Central memory CD8-positive, alpha-beta T cell (primary cell): ENCODE measurements around the gene SPRR4.

Source experiments
- ATAC-seq: fragments of 150-1000 bp; cut with Tn5 transposase; replicated peaks from 2 replicates; pipeline ENCODE4 v1.10.0; 2022; ENCODE audit warnings: mild to moderate bottlenecking, moderate FRiP score, moderate number of reproducible peaks; ENCODE audit not compliant: poor library complexity, severe bottlenecking; ENCODE audit errors: extremely low read depth
- DNase-seq, 2 donors: peaks; one replicate each; pipeline ENCODE4 v3.0.0; 2021; ENCODE audit warnings: low spot score in 2 of 2
- H3K27ac Mint-ChIP-seq: one replicate; pipeline ENCODE4 v1.8.0; 2022; ENCODE audit warnings: low read depth, mild to moderate bottlenecking, moderate library complexity, mixed read lengths
- H3K27me3 Mint-ChIP-seq: one replicate; pipeline ENCODE4 v1.8.0; 2022; ENCODE audit warnings: mixed read lengths
- H3K36me3 Mint-ChIP-seq: one replicate; pipeline ENCODE4 v1.8.0; 2022; ENCODE audit warnings: mild to moderate bottlenecking, moderate library complexity, mixed read lengths; ENCODE audit not compliant: insufficient read depth
- H3K4me1 Mint-ChIP-seq: one replicate; pipeline ENCODE4 v1.8.0; 2022; ENCODE audit warnings: mixed read lengths
- H3K4me3 Mint-ChIP-seq: one replicate; pipeline ENCODE4 v1.8.0; 2022; ENCODE audit warnings: mild to moderate bottlenecking, moderate library complexity, mixed read lengths
- H3K9me3 Mint-ChIP-seq: one replicate; pipeline ENCODE4 v1.8.0; 2022; ENCODE audit warnings: mixed read lengths

The SPRR4 gene

DNA sequence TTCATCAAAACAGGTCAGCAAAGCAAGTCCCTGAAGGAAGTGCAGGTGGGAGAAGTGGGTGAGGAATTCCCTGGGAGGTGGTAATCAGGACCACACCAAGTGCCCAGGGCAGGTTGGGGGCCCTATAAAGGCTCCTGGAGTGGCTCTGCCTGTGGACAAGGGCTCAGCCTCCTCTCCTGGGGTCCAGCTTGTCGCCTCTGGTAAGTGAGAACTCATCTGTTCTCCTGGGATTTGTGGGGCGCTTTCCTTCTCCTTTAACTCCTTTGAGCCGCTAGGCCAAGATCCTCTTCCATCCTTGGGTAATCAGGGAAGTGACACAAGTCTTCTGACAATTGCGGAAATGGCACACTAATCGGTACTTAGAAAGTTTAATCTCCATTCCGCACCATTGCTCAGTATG is at the start of gene SPRR4:
SPRR4 (plus strand) TSS at position 154 of the 400 bp plus-strand sequence. CDS start 1,243 bp downstream, outside the sequence.
- H3K27me3 Mint-ChIP-seq = peaks cover 56% of the 10 kb centered on the region
- peaks cover 3% of the 10 kb centered on the region for H3K36me3 Mint-ChIP-seq
- no peak for ATAC-seq
- no peak within 1 kb of the TSS for H3K27ac Mint-ChIP-seq
- no peaks in the 10 kb centered on the region for H3K9me3 Mint-ChIP-seq
- no peak within 1 kb of the TSS for H3K4me3 Mint-ChIP-seq
- no peaks in the 10 kb centered on the region for H3K4me1 Mint-ChIP-seq
- no peak for DNase-seq

- ATAC-seq (no peak), DNase-seq (no peak)
- Mint-ChIP-seq H3K9me3 (no peaks in the 10 kb centered on the region), H3K4me3 (no peak overlapping the region), H3K27ac (no peak overlapping the region), H3K27me3 (peaks cover 32% of the 10 kb centered on the region), H3K4me1 (no peaks in the 10 kb centered on the region), H3K36me3 (no peaks in the 10 kb centered on the region)
Measured at GRCh38 chr1:152924191-152924590, 46.3 kb upstream of the SPRR4 start.

DNA sequence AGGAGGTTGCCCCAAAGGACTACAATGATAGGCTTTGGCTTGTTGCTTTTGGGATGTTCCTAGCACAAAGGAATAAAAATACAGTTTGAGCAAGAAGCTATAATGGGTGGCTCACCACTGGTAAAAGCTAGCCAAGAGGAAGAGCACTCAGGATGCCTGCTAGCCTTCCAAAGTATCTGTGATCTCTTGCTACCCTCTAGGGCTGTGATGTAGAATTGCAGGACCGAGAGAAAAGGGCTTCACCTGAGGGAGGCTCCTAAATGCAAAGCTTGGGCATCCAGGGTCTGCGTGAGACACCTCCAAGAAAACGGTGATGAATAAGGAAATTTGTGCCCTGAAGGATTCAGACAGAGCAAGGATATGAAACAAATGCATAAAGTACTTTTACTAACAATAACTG is 44.4 kb upstream of the SPRR4 start:
- H3K27ac Mint-ChIP-seq = no peak overlapping the region
- H3K4me3 Mint-ChIP-seq = no peak overlapping the region
- no peak for ATAC-seq
- H3K27me3 Mint-ChIP-seq = peaks cover 36% of the 10 kb centered on the region
- H3K4me1 Mint-ChIP-seq = no peaks in the 10 kb centered on the region
- DNase-seq = no peak
- H3K36me3 Mint-ChIP-seq = no peaks in the 10 kb centered on the region
- H3K9me3 Mint-ChIP-seq = no peaks in the 10 kb centered on the region

DNA sequence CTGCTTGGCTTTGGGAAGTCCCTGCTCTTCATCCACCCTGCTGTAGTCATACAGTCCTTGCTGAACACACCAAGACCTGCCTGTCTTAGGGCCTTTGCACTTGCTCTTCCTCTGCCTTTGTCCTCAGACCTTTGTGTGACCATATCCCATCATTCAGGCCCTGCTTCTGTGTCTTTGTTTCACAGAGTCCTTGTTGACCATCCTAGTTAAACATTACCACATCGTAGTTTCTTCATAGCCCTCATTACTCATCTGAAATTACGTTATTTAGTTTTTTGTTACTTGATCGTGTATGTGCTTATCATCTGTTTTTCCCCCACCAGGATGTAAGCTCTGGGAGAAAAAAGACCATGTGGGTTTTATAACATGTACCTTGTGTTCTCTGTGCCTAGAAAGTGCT is 41.8 kb upstream of the SPRR4 start:
- ATAC-seq (no peak), DNase-seq (no peak)
- H3K36me3 Mint-ChIP-seq = no peaks in the 10 kb centered on the region
- no peak overlapping the region for H3K27ac Mint-ChIP-seq
- no peak overlapping the region for H3K4me3 Mint-ChIP-seq
- no peaks in the 10 kb centered on the region for H3K4me1 Mint-ChIP-seq
- H3K9me3 Mint-ChIP-seq = no peaks in the 10 kb centered on the region
- peaks cover 23% of the 10 kb centered on the region for H3K27me3 Mint-ChIP-seq

GRCh38 chr1:152932170-152932811 is 38.2 kb upstream of the SPRR4 start:
- Mint-ChIP-seq H3K36me3 (no peaks in the 10 kb centered on the region), H3K4me1 (no peaks in the 10 kb centered on the region), H3K27me3 (peaks cover 7% of the 10 kb centered on the region), H3K9me3 (no peaks in the 10 kb centered on the region), H3K27ac (no peak overlapping the region), H3K4me3 (no peak overlapping the region)
- ATAC-seq = no peak
- DNase-seq = no peak

- no peak for DNase-seq
- no peaks in the 10 kb centered on the region for H3K4me1 Mint-ChIP-seq
- no peak overlapping the region for H3K27ac Mint-ChIP-seq
- no peak for ATAC-seq
- no peak overlapping the region for H3K4me3 Mint-ChIP-seq
- H3K9me3 Mint-ChIP-seq = no peaks in the 10 kb centered on the region
- H3K27me3 Mint-ChIP-seq = peaks cover 7% of the 10 kb centered on the region
- H3K36me3 Mint-ChIP-seq = no peaks in the 10 kb centered on the region
Measured at GRCh38 chr1:152933196-152933595, 37.3 kb upstream of the SPRR4 start.

DNA sequence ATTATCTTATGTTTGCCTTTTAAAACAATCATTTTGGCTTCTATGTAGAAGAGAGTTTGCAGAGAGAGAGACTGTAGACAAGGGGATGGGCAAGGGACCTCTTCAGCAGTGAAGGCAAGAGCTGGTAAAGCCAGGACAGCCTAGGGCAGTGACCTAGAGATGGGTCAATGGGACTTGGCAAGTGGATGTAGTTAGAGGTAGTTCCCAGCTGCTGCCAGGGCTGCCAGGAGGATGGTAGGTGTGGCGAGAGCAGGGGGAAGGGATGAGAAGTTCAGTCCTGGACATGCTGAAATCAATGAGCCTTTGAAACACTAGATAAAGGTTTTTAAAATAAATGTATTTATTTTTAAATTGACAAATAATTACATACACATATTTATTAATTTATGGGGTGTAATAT is 29.8 kb upstream of the SPRR4 start:
- H3K27ac Mint-ChIP-seq = no peak overlapping the region
- H3K36me3 Mint-ChIP-seq = no peaks in the 10 kb centered on the region
- no peak for DNase-seq
- no peaks in the 10 kb centered on the region for H3K9me3 Mint-ChIP-seq
- no peak overlapping the region for H3K4me3 Mint-ChIP-seq
- H3K27me3 Mint-ChIP-seq = peaks cover 12% of the 10 kb centered on the region
- H3K4me1 Mint-ChIP-seq = no peaks in the 10 kb centered on the region
- ATAC-seq = no peak

DNA sequence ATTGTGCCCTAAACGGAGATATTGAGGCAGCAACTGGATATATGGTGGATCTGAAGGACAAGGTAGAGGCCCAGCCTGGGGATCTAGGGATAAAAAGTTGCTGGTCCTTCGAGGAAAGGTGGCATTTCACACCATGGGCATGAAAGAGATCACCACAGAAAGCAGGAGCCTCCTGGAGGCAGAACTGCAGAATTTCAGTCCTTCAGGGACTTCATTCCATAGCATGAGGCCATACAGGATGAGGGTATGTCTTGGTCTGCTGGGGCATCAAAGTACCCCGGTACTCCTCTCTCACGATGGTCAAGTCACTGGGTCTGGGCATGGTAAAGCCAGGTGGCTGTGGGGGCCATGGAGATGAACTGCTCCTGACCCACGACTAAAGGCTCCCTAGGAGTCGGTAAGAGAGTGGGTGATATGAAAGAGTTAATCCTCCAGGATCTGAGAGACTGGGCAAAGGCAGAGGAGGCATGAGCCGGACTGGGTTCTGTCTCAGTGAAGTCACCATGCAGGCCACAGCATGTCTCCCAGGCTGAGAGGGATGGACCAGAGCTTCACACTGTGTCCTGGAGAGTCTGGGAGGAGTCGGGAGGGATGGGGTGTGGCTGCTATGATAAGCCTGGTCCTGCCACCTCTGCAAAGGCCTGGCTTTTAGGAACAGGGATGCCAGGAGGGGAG is 29.3 kb upstream of the SPRR4 start:
- no peaks in the 10 kb centered on the region for H3K36me3 Mint-ChIP-seq
- H3K9me3 Mint-ChIP-seq = no peaks in the 10 kb centered on the region
- ATAC-seq (no peak), DNase-seq (no peak)
- peaks cover 16% of the 10 kb centered on the region for H3K27me3 Mint-ChIP-seq
- H3K4me3 Mint-ChIP-seq = no peak overlapping the region
- H3K27ac Mint-ChIP-seq = no peak overlapping the region
- H3K4me1 Mint-ChIP-seq = no peaks in the 10 kb centered on the region

DNA sequence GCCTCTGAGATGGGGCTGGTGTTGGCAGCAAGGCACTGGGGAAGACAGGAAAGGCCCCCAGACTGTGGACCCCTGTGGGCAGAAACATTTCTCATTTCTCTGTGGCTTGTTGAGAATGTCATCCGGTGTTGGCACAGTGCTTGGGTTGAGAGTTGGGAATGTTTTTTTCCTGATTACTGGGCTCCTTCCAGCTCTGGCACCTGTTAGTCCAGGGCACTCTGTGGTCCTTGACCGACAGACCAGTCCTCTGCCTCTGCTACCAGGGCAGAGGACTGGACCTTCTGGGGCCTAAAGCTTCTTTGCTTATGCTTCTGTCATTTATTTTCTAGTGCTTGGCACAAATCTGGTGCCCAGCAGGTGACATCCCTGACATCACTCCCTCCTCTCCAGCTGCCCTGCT is 28.3 kb upstream of the SPRR4 start:
- H3K27ac Mint-ChIP-seq = no peak overlapping the region

GRCh38 chr1:152946248-152946647 is 24.2 kb upstream of the SPRR4 start:
- no peak overlapping the region for H3K4me3 Mint-ChIP-seq
- H3K27ac Mint-ChIP-seq = no peak overlapping the region
- peaks cover 33% of the 10 kb centered on the region for H3K27me3 Mint-ChIP-seq
- H3K9me3 Mint-ChIP-seq = no peaks in the 10 kb centered on the region
- ATAC-seq = no peak
- no peaks in the 10 kb centered on the region for H3K4me1 Mint-ChIP-seq
- DNase-seq = no peak
- H3K36me3 Mint-ChIP-seq = no peaks in the 10 kb centered on the region

More for the DNA sequence above, 28.3 kb upstream of the SPRR4 start:
- H3K9me3 Mint-ChIP-seq = no peaks in the 10 kb centered on the region
- peaks cover 26% of the 10 kb centered on the region for H3K27me3 Mint-ChIP-seq
- H3K36me3 Mint-ChIP-seq = no peaks in the 10 kb centered on the region
- ATAC-seq = no peak
- DNase-seq = no peak
- H3K4me1 Mint-ChIP-seq = no peaks in the 10 kb centered on the region
- no peak overlapping the region for H3K4me3 Mint-ChIP-seq

GRCh38 chr1:152946651-152947256 is 23.7 kb upstream of the SPRR4 start, which contains the start of gene SPRR5:
Gene SPRR5, plus strand, starts transcription at chr1:152947206. Its CDS starts 1,349 bp downstream, at chr1:152948555.
- Mint-ChIP-seq H3K36me3 (no peaks in the 10 kb centered on the region), H3K4me1 (no peaks in the 10 kb centered on the region), H3K9me3 (no peaks in the 10 kb centered on the region), H3K27me3 (peaks cover 38% of the 10 kb centered on the region), H3K27ac (no peak within 1 kb of the TSS), H3K4me3 (no peak within 1 kb of the TSS)
- DNase-seq (no peak), ATAC-seq (no peak)

- DNase-seq = no peak
- ATAC-seq = no peak
- Mint-ChIP-seq H3K27me3 (peaks cover 45% of the 10 kb centered on the region), H3K4me1 (no peaks in the 10 kb centered on the region), H3K9me3 (no peaks in the 10 kb centered on the region), H3K4me3 (no peak overlapping the region), H3K27ac (no peak overlapping the region), H3K36me3 (no peaks in the 10 kb centered on the region)
Measured at GRCh38 chr1:152951711-152952110, 18.7 kb upstream of the SPRR4 start.

DNA sequence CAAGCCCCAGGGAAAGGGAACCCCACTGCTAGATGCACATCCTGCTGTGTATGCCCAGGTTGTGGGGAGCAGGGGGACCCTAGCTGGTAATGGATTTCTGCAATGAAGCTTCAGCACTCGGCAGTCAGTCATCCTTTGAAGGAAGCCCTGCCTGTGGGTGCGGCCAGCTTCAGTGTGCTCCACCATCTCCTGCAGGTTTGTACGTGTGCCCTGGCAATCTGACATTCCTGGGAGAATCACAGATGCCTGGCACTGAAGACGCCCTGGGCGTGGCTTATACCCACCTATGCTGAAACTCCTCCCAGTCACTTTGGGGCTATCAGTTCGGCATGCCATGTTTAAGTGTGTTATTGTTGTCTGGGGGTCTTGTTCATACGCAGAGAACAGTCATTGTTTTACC is 16.7 kb upstream of the SPRR4 start:
- peaks cover 40% of the 10 kb centered on the region for H3K27me3 Mint-ChIP-seq
- H3K4me3 Mint-ChIP-seq = no peak overlapping the region
- no peaks in the 10 kb centered on the region for H3K4me1 Mint-ChIP-seq
- ATAC-seq (no peak), DNase-seq (no peak)
- no peaks in the 10 kb centered on the region for H3K36me3 Mint-ChIP-seq
- no peaks in the 10 kb centered on the region for H3K9me3 Mint-ChIP-seq
- no peak overlapping the region for H3K27ac Mint-ChIP-seq
